KBM-7 (cell line): Measurements from ENCODE around the gene EPG5.
"Not testable (repeated sequence)": the region's sequence is repeated elsewhere in the genome, so short reads cannot be mapped to it uniquely, and the experiment has no call there.

Experiments
- DNase-seq: peaks from one replicate; pipeline ENCODE4 v3.0.0-alpha.2; 2015
- in situ Hi-C: fragments of 300-500 bp; cut with MboI; formaldehyde crosslinking; loops from 2 replicates; pipeline ENCODE4 v1.14.3; 2020; ENCODE audit warnings: low sequenced_read_pairs, low pct_unique_long_range_greater_than_20kb, mixed read lengths

The EPG5 gene

GRCh38 chr18:45967007-45967706 lies at the start of gene EPG5:
EPG5 (minus strand) TSS chr18:45967329; CDS start chr18:45967239, 90 bp downstream.
- DNase-seq: peak; percentile 93
- in situ Hi-C loops: no loop called here

- in situ Hi-C loops: no loop called here
- DNase-seq: no peak
These were observed 46.5 kb upstream of the EPG5 start for GRCh38 chr18:46013484-46014189.

GRCh38 chr18:46010676-46011075 lies 43.5 kb upstream of the EPG5 start:
- no peak for DNase-seq
- in situ Hi-C loops: no loop called here

GRCh38 chr18:46010050-46010449 lies 42.9 kb upstream of the EPG5 start:
- no peak for DNase-seq
- in situ Hi-C loops: no loop called here

- in situ Hi-C loops: no loop called here
- peak; percentile 49 for DNase-seq
These were observed 42.2 kb upstream of the EPG5 start for GRCh38 chr18:46009125-46009840.

- in situ Hi-C loops: no loop called here
- no peak for DNase-seq
These were observed 41.4 kb upstream of the EPG5 start for GRCh38 chr18:46008531-46008930.

- DNase-seq: no peak
These were observed 40.0 kb upstream of the EPG5 start for GRCh38 chr18:46007165-46007564.

GRCh38 chr18:46002934-46003333 lies 35.8 kb upstream of the EPG5 start:
- DNase-seq: no peak

More at GRCh38 chr18:46007165-46007564, 40.0 kb upstream of the EPG5 start:
- in situ Hi-C loops: no loop called here

GRCh38 chr18:46001892-46002291 lies 34.8 kb upstream of the EPG5 start:
- DNase-seq: no peak
- in situ Hi-C loops: no loop called here

More at GRCh38 chr18:46002934-46003333, 35.8 kb upstream of the EPG5 start:
- in situ Hi-C loops: no loop called here

GRCh38 chr18:46001074-46001473 lies 33.9 kb upstream of the EPG5 start:
- DNase-seq: no peak
- in situ Hi-C loops: no loop called here

- in situ Hi-C loops: no loop called here
- DNase-seq: no peak
These were observed 32.4 kb upstream of the EPG5 start for GRCh38 chr18:45999536-45999935.

GRCh38 chr18:45998244-45998643 lies 31.1 kb upstream of the EPG5 start:
- in situ Hi-C loops: no loop called here
- DNase-seq: no peak

- DNase-seq: no peak
- in situ Hi-C loops: no loop called here
These were observed 30.6 kb upstream of the EPG5 start for GRCh38 chr18:45997700-45998151.

GRCh38 chr18:45995461-45995860 lies 28.3 kb upstream of the EPG5 start:
- DNase-seq: no peak
- in situ Hi-C loops: no loop called here

- in situ Hi-C loops: no loop called here
- DNase-seq: no peak
These were observed 26.3 kb upstream of the EPG5 start for GRCh38 chr18:45993438-45993837.

- DNase-seq, in situ Hi-C loops: not testable (repeated sequence)
These were observed 25.4 kb upstream of the EPG5 start for GRCh38 chr18:45992527-45992926.

GRCh38 chr18:45991788-45992187 lies 24.7 kb upstream of the EPG5 start:
- in situ Hi-C loops: no loop called here
- no peak for DNase-seq

- DNase-seq: no peak
These were observed 17.6 kb upstream of the EPG5 start for GRCh38 chr18:45984546-45985235.

GRCh38 chr18:45981821-45982220 lies 14.7 kb upstream of the EPG5 start:
- no peak for DNase-seq
- in situ Hi-C loops: no loop called here

More at GRCh38 chr18:45984546-45985235, 17.6 kb upstream of the EPG5 start:
- in situ Hi-C loops: no loop called here
